Nephron progenitor cell (in vitro differentiated cells): ENCODE measurements around the gene MS4A3.

Experiments
- DNase-seq: peaks from one replicate; pipeline ENCODE4 v3.0.0; 2021
- H3K27ac Mint-ChIP-seq: 2 replicates; pipeline ENCODE4 v1.8.0; 2021; ENCODE audit warnings: mild to moderate bottlenecking, moderate library complexity, mixed read lengths
- H3K27me3 Mint-ChIP-seq: 2 replicates; pipeline ENCODE4 v1.8.0; 2021; ENCODE audit warnings: mild to moderate bottlenecking, low read depth, mixed read lengths; ENCODE audit not compliant: poor library complexity
- H3K36me3 Mint-ChIP-seq: 2 replicates; pipeline ENCODE4 v1.8.0; 2021; ENCODE audit warnings: low read depth, mixed read lengths
- H3K4me1 Mint-ChIP-seq: 2 replicates; pipeline ENCODE4 v1.8.0; 2021; ENCODE audit warnings: mixed read lengths
- H3K4me3 Mint-ChIP-seq: 2 replicates; pipeline ENCODE4 v1.8.0; 2021; ENCODE audit warnings: mild to moderate bottlenecking, moderate library complexity, mixed read lengths
- H3K9me3 Mint-ChIP-seq: 2 replicates; pipeline ENCODE4 v1.8.0; 2021; ENCODE audit warnings: mild to moderate bottlenecking, moderate library complexity, mixed read lengths
- CTCF ChIP-seq: fragments of 200-600 bp; sonication (generic); IDR thresholded peaks from 2 replicates; pipeline ENCODE4 v1.5.0; 2021; ENCODE audit warnings: antibody characterized with exemption

The MS4A3 gene

GRCh38 chr11:60077216-60077817 lies 20.9 kb downstream of the MS4A3 start:
- no peak for DNase-seq
- Mint-ChIP-seq H3K4me1 (no peaks in the 10 kb centered on the region), H3K36me3 (no peaks in the 10 kb centered on the region), H3K4me3 (no peak overlapping the region), H3K27ac (no peak overlapping the region), H3K9me3 (peaks cover 13% of the 10 kb centered on the region), H3K27me3 (no peaks in the 10 kb centered on the region)
- TF ChIP-seq CTCF: no peak

GRCh38 chr11:60077981-60078380 lies 21.5 kb downstream of the MS4A3 start:
- TF ChIP-seq CTCF: no peak
- no peak overlapping the region for H3K27ac Mint-ChIP-seq
- peaks cover 13% of the 10 kb centered on the region for H3K9me3 Mint-ChIP-seq
- H3K4me1 Mint-ChIP-seq: no peaks in the 10 kb centered on the region
- DNase-seq: no peak
- no peak overlapping the region for H3K4me3 Mint-ChIP-seq
- no peaks in the 10 kb centered on the region for H3K36me3 Mint-ChIP-seq
- H3K27me3 Mint-ChIP-seq: no peaks in the 10 kb centered on the region

- no peaks in the 10 kb centered on the region for H3K4me1 Mint-ChIP-seq
- no peaks in the 10 kb centered on the region for H3K27me3 Mint-ChIP-seq
- DNase-seq: no peak
- H3K36me3 Mint-ChIP-seq: no peaks in the 10 kb centered on the region
- peaks cover 10% of the 10 kb centered on the region for H3K9me3 Mint-ChIP-seq
- no peak overlapping the region for H3K27ac Mint-ChIP-seq
- no peak for TF ChIP-seq CTCF
- H3K4me3 Mint-ChIP-seq: no peak overlapping the region
Measured at GRCh38 chr11:60078745-60079144, 22.3 kb downstream of the MS4A3 start.

GRCh38 chr11:60080535-60080934 lies 24.1 kb downstream of the MS4A3 start:
- no peaks in the 10 kb centered on the region for H3K27me3 Mint-ChIP-seq
- no peaks in the 10 kb centered on the region for H3K36me3 Mint-ChIP-seq
- H3K4me1 Mint-ChIP-seq: no peaks in the 10 kb centered on the region
- peaks cover 5% of the 10 kb centered on the region for H3K9me3 Mint-ChIP-seq
- no peak for TF ChIP-seq CTCF
- no peak overlapping the region for H3K4me3 Mint-ChIP-seq
- no peak overlapping the region for H3K27ac Mint-ChIP-seq
- no peak for DNase-seq

- Mint-ChIP-seq H3K4me3 (no peak overlapping the region), H3K9me3 (no peaks in the 10 kb centered on the region), H3K27me3 (no peaks in the 10 kb centered on the region), H3K4me1 (no peaks in the 10 kb centered on the region), H3K36me3 (no peaks in the 10 kb centered on the region), H3K27ac (no peak overlapping the region)
- TF ChIP-seq CTCF: no peak
- no peak for DNase-seq
Measured at GRCh38 chr11:60084631-60085273, 28.3 kb downstream of the MS4A3 start.

GRCh38 chr11:60085909-60086308 lies 29.4 kb downstream of the MS4A3 start:
- TF ChIP-seq CTCF: no peak
- no peak overlapping the region for H3K27ac Mint-ChIP-seq
- no peaks in the 10 kb centered on the region for H3K27me3 Mint-ChIP-seq
- no peaks in the 10 kb centered on the region for H3K9me3 Mint-ChIP-seq
- no peak for DNase-seq
- no peaks in the 10 kb centered on the region for H3K4me1 Mint-ChIP-seq
- H3K36me3 Mint-ChIP-seq: no peaks in the 10 kb centered on the region
- no peak overlapping the region for H3K4me3 Mint-ChIP-seq
